Endothelial cell of umbilical vein (primary cell): ENCODE measurements around the gene CLIP4.

ENCODE experiments used
- POLR2A ChIP-seq: IDR thresholded peaks from 2 replicates; pipeline ENCODE4 v1.6.1; 2012; ENCODE audit warnings: low read depth, mild to moderate bottlenecking, control low read depth, low read length
- POLR2AphosphoS5 ChIP-seq: IDR thresholded peaks from 2 replicates; pipeline ENCODE4 v1.6.1; 2012; ENCODE audit warnings: low read depth, mild to moderate bottlenecking, control low read depth, low read length, moderate library complexity; ENCODE audit not compliant: insufficient read depth
- TF ChIP-seq, protein P1 (sequence below), 2 donors: IDR thresholded peaks; 1 replicate in 1 of 2; 2 replicates in 1 of 2; pipeline ENCODE4 v1.5.1; 2011; ENCODE audit warnings: low read length in 2 of 2, mild to moderate bottlenecking in 2 of 2, moderate library complexity in 2 of 2, control low read depth in 1 of 2, inconsistent platforms in 1 of 2, low read depth in 1 of 2; ENCODE audit not compliant: insufficient read depth in 1 of 2; ENCODE audit errors: extremely low read depth in 1 of 2

DNA sequence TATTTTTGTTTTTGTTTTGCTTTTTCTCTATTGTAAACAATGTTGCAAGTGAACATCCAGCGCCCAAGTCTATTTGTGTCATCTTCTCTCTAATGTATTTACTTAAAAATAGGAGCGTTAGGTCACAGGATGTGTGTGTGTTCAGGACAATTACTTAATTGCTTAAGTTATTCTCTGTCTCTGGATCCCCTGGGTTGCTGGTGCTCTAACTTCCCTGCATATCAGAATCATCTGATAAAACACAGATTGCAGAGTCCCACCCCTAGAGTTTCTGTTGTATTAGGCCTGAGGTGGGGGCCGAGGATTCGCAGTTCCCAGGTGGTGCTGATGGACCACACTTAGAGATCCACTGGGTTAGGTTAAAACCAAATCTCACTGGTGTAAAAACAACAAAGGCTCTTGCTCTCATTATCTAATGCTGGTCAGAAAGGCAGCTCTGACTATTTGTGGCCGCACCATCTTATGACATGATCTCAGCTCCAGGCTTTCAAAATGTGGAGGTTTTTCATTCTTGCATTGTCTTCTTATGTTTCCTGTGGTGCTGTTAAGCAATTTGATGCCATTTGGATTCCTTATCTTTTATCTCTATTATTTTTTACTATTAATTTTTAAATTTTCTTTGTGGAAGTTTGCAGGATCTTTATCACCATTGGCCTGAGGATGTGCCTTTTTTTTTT is 87.7 kb downstream of the CLIP4 start:
- no peak for TF ChIP-seq POLR2A
- TF ChIP-seq, protein P1, sequence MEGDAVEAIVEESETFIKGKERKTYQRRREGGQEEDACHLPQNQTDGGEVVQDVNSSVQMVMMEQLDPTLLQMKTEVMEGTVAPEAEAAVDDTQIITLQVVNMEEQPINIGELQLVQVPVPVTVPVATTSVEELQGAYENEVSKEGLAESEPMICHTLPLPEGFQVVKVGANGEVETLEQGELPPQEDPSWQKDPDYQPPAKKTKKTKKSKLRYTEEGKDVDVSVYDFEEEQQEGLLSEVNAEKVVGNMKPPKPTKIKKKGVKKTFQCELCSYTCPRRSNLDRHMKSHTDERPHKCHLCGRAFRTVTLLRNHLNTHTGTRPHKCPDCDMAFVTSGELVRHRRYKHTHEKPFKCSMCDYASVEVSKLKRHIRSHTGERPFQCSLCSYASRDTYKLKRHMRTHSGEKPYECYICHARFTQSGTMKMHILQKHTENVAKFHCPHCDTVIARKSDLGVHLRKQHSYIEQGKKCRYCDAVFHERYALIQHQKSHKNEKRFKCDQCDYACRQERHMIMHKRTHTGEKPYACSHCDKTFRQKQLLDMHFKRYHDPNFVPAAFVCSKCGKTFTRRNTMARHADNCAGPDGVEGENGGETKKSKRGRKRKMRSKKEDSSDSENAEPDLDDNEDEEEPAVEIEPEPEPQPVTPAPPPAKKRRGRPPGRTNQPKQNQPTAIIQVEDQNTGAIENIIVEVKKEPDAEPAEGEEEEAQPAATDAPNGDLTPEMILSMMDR (IDR thresholded peaks at IDR 0.05; ENCODE audit: extremely low read depth in 1 of 2, insufficient read depth in 1 of 2, low read depth in 1 of 2, low read length in 2 of 2): no peak
- no peak for TF ChIP-seq POLR2AphosphoS5
